ENCODE data around the gene LINGO3.

Gene LINGO3

DNA sequence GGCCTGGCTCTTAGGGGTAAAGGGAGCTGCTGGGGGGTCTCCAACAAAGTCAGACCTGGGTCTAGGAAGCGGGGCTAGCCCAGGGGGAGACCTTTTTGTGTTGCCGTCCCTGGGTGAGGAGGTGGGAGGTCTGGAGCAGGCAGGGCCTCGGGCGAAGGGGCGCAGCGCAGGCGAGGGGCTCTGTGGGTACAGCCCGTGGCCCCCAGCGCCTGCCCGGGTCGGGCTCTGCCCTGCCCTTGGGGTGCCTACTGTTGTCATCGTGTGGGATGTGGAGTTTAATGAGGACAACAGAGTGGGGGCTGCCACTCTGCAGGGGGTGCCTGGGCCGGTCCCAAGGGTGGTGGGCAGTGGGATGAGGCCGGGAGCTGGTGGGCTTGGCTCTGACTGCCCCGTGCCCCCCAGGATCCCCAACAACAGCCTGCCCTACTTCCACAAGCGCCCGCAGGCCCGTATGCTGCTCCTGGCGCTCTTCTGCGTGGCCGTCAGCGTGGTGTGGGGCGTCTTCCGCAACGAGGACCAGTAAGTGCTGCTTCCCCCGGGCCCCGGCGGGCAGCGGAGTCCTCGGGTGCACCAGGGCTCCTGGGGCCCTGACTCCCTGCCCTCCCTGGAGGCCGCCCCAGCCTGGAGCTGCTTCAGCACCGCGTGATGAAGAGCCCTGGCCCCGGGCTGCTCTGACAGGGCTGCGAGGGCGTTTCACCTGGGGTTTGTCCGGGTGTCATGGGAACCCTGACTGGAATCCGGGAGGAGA lies 32.7 kb upstream of the LINGO3 start:
- DNase-seq (ENCODE audit: low spot score) = no peak

DNA sequence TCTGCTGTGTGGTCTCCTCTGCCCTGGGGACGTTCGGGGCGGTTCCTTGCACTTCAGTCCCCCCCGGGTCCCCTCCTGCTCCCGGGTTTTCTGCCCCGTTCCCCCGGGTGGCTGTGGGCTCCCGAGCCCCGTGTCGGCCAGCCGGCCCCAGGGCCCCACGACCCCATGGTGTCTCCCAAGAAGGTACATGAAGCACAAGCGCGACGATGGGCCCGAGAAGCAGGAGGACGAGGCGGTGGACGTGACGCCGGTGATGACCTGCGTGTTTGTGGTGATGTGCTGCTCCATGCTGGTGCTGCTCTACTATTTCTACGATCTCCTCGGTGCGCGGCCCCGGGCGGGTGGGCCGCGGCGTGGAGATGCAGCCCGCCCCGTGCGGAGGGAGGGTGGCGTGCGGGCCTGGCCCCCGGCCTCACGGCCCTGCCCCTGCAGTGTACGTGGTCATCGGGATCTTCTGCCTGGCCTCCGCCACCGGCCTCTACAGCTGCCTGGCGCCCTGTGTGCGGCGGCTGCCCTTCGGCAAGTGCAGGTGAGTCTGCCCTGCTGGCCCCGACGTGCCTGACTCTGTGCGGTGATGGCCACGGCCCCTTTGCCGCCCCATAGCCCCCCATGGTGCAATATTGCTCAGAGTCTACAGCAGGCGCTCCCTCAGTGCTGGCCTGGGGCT lies 31.8 kb upstream of the LINGO3 start:
- no peak for DNase-seq (ENCODE audit: low spot score)

DNA sequence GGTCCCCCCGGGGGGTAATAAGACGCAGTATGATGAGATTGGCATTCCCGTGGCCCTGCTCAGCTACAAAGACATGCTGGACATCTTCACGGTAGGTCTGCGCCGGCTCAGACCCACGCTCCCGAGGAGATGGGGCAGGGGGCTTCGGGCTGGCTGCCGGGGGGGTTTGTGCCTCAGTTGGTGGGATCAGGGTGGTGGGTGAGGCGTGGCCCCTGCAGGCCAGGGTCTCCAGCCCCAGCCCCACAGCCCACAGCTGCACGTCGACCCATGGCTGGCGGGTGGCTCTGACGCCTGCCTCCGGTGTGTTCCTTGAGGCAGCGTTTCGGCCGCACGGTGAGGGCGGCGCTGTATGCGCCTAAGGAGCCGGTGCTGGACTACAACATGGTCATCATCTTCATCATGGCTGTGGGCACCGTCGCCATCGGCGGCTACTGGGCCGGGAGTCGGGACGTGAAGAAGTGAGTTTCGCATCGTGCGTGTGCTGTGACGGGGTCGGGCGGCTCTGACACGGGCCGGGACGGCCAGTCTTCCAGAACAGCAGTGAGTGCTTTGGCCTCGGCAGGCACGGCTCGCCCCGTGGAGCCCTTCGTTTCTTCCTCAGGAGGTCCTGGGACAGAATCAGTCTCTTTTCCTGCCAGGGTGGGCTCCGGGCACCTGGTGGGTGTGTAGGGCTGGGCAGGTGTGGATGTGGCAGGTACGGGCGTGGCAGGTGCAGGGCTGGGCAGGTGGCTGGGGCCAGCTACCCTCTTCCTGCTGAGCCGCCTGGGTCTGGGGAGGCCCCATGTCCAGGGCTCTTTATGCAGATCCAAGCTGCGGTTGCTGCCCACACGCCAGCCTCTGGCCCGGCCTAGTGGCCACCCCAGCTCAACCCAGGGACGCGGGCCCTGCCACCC lies 31.0 kb upstream of the LINGO3 start:
- DNase-seq (ENCODE audit: low spot score) = no peak

DNA sequence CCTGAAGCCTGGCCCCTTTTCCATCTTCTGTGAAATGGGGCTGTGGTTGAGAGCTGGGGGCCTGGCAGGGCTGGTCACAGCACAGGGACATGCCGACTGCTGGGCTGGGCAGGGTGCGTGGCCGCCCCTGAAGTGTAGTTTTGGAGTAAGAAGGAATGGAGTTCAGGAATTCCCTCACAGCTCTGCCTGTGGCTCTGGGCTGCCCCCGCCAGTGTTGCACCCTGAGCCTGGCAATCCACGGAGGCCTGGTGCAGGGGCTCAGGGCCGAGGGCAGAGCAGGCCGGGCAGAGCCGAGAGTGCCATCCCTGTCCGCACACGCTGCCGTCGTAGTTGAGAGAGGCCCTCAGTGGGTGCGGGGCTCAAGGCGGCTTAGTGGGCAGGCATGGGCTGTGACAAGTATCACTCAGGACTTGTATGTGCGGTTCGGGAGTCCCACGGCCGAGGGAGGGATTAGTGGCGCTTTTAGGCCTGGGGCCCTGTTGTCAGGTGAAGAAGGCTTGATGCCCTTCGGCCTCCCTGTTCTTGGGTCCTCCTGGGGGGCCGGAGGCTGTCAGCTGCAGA lies 30.2 kb upstream of the LINGO3 start:
- DNase-seq (ENCODE audit: low spot score) = no peak

DNA sequence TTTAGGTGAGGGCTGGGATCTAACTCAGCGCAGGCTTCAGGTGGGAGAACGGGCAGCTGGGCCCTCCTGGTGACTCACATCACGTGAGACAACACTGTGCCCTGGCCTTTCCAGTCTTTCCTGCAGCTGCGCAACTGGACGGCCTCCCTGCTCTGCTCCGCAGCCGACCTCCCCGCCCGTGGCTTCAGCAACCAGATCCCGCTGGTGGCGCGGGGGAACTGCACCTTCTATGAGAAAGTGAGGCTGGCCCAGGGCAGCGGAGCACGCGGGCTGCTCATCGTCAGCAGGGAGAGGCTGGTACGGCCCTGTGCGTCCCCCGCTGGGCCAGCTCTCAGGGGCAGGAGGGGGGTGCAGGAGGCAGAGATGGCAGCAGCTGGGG lies 29.4 kb upstream of the LINGO3 start:
- peak; percentile 89 for DNase-seq (ENCODE audit: low spot score)

DNA sequence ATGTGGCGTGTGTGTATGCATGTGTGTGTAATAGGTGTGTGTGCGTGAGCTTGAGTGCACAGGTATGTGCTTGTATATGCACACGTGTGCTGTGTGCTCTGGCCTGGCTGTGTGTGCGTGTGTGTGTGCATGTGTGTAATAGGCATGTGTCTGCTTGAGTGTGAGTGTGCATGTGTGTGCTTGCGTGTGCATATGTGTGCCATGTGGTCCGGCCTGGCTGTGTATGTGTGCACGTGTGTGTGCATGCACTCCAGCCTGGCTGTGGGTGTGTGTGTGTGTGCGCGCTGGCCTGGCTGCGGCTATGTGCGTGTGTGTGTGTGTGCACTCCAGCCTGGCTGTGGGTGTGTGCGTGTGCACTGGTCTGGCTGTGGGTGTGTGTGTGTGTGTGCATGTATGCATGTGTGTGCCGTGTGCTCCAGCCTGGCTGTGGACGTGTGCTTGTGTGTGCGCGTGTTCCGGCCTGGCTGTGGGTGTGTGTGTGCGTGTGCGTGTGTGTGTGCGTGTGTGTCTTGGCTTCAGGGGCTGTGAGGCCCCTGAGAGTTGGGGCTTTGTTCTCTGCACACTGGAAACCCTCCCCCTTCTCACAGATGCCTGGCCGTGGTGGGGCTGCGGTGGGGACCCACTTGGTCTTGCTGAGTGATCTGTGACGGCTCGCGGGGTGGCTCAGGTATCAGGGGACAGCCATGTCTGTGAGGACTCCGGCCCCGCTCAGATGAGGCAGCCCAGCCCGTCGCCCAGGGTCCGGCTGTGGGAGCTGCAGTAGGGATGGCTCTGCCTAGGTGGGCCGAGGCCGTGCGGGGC lies 28.8 kb upstream of the LINGO3 start:
- DNase-seq (ENCODE audit: low spot score) = no peak

DNA sequence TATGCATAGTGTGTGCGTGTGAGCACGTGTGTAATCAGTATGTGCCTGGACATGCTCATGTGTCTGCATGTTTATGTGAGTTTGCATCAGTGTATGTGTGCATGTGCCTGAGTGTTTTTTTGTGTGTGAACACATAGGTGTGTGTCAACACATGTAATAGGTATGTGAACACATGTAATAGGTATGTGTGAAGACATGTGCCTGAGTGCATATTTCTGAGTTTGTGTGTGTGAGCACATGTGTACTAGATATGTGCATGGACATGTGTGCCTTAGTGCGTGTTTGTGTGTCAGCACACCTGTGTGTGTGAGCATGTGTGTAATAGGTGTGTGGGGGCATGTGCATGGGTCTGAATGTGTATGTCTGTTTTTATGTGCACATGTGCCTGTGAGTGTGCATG lies 27.9 kb upstream of the LINGO3 start:
- DNase-seq (ENCODE audit: low spot score) = no peak

DNA sequence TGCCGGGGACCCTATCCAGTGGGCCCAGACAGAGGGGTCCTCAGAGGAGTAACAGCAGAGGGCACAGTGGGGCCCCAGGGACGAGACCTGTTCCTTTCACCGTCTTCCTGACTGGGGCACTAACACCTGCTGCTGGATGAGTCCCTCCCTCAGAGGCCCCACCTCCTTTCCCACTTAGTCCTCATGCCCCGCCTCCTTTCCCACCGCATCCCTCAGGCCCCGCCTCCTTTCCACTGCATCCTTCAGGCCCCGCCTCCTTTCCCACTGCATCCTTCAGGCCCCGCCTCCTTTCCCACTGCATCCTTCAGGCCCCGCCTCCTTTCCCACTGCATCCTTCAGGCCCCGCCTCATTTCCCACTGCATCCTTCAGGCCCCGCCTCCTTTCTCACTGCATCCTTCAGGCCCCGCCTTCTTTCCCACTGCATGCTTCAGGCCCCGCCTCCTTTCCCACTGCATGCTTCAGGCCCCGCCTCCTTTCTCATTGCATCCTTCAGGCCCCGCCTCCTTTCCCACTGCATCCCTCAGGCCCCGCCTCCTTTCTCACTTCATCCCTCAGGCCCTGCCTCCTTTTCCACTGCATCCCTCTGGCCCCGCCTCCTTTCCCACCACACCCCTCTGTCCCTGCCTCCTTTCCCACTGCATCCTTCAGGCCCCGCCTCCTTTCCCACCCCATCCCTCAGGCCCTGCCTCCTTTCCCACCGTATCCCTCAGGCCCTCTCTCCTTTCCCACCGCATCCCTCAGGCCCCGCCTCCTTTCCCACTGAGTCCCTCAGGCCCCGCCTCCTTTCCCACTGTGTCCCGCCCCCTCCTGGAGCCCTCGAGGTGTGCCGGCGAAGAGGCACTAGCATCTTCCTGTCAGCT lies 27.3 kb upstream of the LINGO3 start:
- DNase-seq (ENCODE audit: low spot score) = no peak

DNA sequence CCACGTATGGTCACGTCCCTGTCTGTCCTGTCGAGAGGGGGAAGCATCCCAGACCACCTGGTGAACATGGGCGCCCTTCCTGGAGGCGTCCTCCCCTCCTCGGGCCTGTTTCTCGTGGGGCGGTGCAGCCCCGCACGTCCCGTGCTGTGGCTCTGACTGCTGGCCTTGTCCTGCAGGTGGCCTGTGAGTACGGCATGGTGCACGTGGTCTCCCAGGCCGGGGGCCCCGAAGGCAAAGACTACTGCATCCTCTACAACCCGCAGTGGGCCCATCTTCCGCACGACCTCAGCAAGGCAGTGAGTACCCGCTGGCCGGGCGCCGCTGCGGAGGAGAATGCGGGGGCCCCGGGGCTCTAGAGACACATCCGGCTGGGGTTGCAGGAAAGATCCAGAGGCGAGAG lies 26.5 kb upstream of the LINGO3 start:
- no peak for DNase-seq (ENCODE audit: low spot score)

DNA sequence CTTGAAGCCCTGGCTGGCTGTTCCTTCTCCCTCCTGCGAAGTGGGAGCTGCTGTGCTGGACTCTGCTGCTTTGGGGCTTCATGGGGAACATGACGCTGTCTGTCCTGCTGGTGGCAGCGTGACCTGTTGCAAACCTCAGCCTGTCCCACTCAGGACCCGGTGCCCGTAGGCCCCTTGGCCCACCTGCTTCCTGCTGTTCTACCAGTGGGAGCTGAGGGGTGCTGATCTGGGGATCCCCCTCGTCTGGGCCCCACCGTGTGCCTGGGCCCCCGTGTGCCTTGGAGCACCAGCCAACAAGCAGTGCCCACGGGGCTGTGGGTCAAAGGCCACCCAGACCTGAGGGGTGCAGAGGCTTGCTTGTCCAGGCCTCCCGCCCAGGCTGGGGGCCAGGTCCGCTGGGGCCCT lies 25.9 kb upstream of the LINGO3 start:
- DNase-seq (ENCODE audit: low spot score) = peak; percentile 35

DNA sequence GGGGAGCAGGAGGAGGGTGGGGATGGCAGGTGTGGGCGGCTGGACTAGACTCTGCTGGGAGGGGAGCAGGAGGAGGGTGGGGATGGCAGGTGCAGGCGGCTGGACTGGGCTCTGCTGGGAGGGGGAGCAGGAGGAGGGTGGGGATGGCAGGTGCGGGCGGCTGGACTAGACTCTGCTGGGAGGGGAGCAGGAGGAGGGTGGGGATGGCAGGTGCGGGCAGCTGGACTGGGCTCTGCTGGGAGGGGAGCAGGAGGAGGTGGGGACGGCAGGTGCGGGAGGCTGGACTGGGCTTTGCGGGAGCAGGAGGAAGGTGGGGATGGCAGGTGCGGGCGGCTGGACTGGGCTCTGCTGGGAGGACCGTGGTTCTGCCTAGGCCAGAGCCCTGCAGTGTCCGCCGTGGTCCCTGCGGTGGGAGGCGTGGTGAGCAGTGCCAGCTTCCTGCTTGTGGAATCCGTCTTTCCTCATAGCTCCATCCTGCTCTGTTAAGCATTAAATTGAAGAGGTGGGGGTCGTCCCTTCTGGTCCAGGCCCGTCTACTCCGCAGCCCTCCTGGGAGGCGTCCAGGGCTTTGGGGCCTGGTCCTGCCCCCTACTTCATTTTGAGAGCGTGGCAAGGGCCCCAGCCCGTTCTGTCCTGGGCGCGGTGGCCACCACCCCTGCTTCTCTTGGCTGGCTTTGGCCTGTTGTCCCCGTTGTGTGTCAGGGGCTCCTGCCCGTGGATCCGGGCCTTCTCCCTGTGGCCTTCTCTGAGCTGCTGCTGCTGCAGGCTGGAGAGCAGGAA lies 25.3 kb upstream of the LINGO3 start:
- DNase-seq (ENCODE audit: low spot score) = peak; percentile 46

DNA sequence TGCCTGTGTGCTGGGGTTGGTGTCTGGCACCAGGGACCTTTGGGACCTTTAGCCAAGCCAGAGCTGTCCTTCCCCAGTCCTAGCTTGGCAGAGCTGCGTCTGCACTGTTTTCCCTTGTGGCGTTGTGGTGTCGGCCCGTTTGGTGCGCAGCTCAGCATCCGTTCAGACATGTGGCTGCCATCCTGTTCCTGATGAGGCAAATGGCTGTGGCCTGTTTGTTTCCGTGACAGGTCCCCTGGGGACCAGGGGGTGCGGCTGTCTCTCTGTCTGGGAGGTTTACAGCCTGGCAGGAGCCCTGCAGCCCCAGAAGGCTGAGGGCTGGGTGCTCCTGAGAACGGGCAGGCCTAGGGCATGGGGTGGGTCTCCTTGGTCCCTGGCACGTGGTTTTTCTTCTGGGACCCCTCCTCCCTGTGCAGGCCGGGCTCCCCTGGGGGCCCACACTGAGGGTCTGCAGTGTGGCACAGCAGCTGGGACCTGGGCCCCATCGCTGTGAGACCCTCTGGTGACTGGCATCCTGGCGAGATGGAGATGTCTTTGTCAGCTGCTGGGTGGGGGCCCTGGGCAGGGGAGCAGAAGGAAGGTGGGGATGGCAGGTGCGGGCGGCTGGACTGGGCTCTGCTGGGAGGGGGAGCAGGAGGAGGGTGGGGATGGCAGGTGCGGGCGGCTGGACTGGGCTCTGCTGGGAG lies 24.5 kb upstream of the LINGO3 start:
- peak; percentile 47 for DNase-seq (ENCODE audit: low spot score)

DNA sequence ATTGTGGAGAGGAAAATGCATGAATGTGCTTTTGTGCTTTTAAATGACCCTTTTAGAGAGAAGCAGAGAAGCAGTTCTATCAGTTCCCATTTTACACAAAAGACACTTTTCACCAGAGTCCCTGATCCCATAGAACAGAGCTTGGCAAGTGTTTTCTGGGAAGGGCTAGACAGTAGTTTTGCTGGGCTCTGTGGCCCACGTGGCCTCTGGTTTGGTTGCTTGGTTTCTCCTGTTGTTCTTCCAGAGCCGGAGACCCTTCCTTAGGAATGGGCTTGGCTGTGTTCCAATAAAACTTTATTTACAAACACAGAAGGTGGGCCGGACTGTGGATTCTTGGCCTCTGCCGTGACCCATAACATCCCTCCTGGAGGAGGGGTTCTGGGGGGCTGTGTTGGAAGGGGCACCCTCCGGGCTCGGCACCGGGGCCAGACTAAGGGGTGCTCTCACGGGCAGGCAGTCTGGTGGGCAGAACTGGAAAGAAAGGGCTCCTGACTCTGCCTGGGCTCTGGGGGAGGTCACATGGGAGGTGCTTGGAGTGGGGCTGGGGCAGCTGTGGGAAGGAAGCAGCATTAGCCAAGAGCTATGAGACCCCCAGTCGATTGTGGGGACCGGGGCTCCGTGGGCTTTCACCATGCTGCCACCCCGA lies 23.8 kb upstream of the LINGO3 start:
- no peak for DNase-seq (ENCODE audit: low spot score)

DNA sequence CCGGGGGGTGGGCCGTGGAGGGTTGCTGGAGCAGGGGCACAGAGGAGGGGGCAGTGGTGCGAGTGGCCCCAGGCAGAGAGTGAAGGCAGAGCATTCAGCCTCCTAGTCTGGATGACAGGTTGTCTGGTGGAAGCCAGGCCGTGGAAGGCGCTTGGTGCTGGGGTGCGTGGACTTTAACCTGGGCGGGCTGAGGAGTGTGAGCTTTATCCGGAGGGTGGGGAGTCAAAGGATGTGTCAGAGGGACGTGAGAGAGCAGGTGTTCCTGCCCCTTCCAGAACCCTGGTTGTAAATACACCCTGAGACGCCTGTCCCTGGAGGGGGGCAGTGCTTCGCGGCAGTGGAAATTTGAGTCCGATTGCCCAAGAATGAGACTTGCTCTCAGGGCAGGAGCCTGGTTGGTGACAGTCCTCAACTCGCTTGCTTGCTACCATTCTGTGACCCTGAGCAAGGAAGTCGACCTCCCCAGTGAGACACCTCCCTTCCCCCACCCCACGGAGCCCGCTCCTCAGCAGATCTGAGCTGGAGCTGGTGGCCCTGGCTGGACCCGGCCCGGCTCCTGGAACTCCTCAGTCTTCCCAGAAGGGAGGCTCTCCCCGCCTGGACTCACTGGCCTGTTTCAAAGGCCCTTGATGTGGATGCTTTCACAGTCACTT lies 22.8 kb upstream of the LINGO3 start:
- DNase-seq (ENCODE audit: low spot score) = no peak

DNA sequence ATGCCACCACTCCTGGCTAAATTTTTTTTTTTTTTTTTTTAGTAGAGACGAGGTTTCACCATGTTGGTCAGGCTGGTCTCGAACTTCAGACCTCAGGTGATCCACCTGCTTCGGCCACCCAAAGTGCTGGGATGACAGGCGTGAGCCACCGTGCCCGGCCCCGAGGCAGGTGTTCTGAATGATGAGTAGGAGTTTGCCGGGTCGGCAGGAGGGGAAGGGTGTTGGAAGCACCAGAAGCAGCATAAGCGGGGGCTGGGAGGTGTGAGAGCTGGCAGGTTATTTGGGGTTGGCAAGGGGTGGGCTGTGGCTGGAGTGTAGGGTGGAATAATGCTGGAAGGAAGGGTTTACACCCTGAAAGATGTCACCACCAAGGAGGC lies 22.3 kb upstream of the LINGO3 start:
- DNase-seq (ENCODE audit: low spot score) = no peak

DNA sequence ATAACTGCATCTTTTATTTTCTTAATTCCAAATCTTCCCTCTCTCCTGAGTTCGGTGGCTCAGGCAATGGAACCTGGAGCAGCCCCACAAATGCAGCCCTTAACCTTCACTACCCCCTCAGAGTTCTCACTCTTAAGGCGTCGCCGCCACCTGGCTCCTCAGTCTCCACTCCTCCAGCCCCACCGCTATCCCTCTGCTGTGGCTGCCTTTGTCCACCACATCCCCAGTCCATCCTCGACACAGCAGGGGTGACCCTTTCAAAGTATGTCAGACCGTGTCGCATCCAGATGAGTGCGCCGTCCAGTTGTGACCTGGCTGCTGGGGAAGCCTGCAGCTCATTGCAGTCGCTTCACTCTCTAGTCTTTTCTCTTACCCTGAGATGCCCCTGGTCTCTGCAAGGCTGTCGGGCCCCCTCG lies 21.6 kb upstream of the LINGO3 start:
- DNase-seq (ENCODE audit: low spot score) = no peak

DNA sequence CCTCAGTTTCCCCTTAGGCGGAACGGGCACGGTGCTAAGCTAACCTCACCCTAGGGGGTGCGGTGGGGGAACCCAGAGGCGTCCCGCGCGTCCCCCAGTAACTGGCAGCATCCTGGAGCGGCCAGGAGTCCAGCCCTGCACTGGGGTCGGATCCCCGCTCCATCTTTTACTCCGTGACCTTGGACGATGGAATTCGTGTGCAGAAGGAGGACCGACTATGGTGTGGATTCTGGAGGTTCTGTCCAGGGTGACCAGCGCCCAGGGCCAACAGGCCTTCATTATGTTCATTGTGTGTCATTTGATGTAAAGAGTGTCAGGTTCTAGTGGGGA lies 21.2 kb upstream of the LINGO3 start:
- no peak for DNase-seq (ENCODE audit: low spot score)

All from SK-N-DZ (cell line).